Liver (tissue), 9 donors: ENCODE measurements around the gene LARGE1. TPM values are rescaled to one million over a fixed set of nuclear protein-coding genes. Genes with fewer than 3 reads are reported as not detected.

Experiments
- DNase-seq: peaks from one replicate; pipeline ENCODE4 v3.0.0-alpha.2; 2017; ENCODE audit warnings: low spot score
- H3K27ac ChIP-seq, 2 donors: one replicate each; pipeline ENCODE4 v1.7.0; 2013; ENCODE audit warnings: inconsistent platforms in 2 of 2, low read length in 2 of 2, control low read depth in 1 of 2, low read depth in 1 of 2, mild to moderate bottlenecking in 1 of 2
- H3K27me3 ChIP-seq, 4 donors: one replicate each; pipeline versions ENCODE4 v1.6.1 to v1.7.0; 2013; ENCODE audit warnings: low read length in 3 of 4, inconsistent platforms in 1 of 4, mild to moderate bottlenecking in 1 of 4, moderate library complexity in 1 of 4; ENCODE audit not compliant: control insufficient read depth in 4 of 4, insufficient read depth in 4 of 4
- H3K36me3 ChIP-seq, 4 donors: one replicate each; pipeline versions ENCODE4 v1.6.1 to v1.7.0; 2013; ENCODE audit warnings: low read length in 3 of 4, mild to moderate bottlenecking in 3 of 4, low read depth in 1 of 4, moderate library complexity in 1 of 4; ENCODE audit not compliant: control insufficient read depth in 4 of 4, insufficient read depth in 3 of 4
- H3K4me1 ChIP-seq, 4 donors: one replicate each; pipeline versions ENCODE4 v1.6.1 to v1.7.0; 2013; ENCODE audit warnings: low read length in 3 of 4, mild to moderate bottlenecking in 3 of 4, moderate library complexity in 1 of 4; ENCODE audit not compliant: control insufficient read depth in 4 of 4, insufficient read depth in 4 of 4
- H3K4me3 ChIP-seq, 3 donors: one replicate each; pipeline versions ENCODE4 v1.6.1 to v1.7.0; 2013; ENCODE audit warnings: low read length in 3 of 3, control low read depth in 1 of 3, low read depth in 1 of 3, mild to moderate bottlenecking in 1 of 3
- H3K9ac ChIP-seq, 2 donors: one replicate each; pipeline ENCODE4 v1.7.0; 2013; ENCODE audit warnings: low read length in 2 of 2, mild to moderate bottlenecking in 2 of 2, moderate library complexity in 2 of 2, control low read depth in 1 of 2, low read depth in 1 of 2
- H3K9me3 ChIP-seq, 4 donors: one replicate each; pipeline versions ENCODE4 v1.6.1 to v1.7.0; 2013; ENCODE audit warnings: low read length in 3 of 4; ENCODE audit not compliant: control insufficient read depth in 4 of 4
- CTCF ChIP-seq: fragments of 150-350 bp; IDR thresholded peaks from 2 replicates; pipeline ENCODE4 v1.5.1; 2017; ENCODE audit warnings: improper control_type of control experiment, low read depth, low read length; ENCODE audit not compliant: missing input control
- EGR1 ChIP-seq, 2 donors: IDR thresholded peaks; 2 replicates each; pipeline ENCODE4 v1.6.1; 2016 to 2018; ENCODE audit warnings: antibody characterized with exemption in 2 of 2, low read depth in 2 of 2
- FOXA2 ChIP-seq: IDR thresholded peaks from 2 replicates; pipeline ENCODE4 v1.6.1; 2016; ENCODE audit warnings: antibody characterized with exemption
- HNF4A ChIP-seq, 2 donors: conservative IDR thresholded peaks; 2 replicates each; pipeline ENCODE4 v1.6.1; 2016; ENCODE audit warnings: antibody characterized with exemption in 2 of 2, mild to moderate bottlenecking in 2 of 2
- HNF4G ChIP-seq: IDR thresholded peaks from 2 replicates; pipeline ENCODE4 v1.6.1; 2016; ENCODE audit warnings: antibody characterized with exemption
- JUND ChIP-seq, 2 donors: IDR thresholded peaks; 2 replicates each; pipeline ENCODE4 v1.6.1; 2016; ENCODE audit warnings: antibody characterized with exemption in 2 of 2
- MAX ChIP-seq: IDR thresholded peaks from 2 replicates; pipeline ENCODE4 v1.6.1; 2016; ENCODE audit warnings: antibody characterized with exemption
- NR2F2 ChIP-seq: IDR thresholded peaks from 2 replicates; pipeline ENCODE4 v1.6.1; 2016; ENCODE audit warnings: antibody characterized with exemption
- RAD21 ChIP-seq, 2 donors: IDR thresholded peaks; 2 replicates each; pipeline ENCODE4 v1.6.1; 2016; ENCODE audit warnings: antibody characterized with exemption in 2 of 2, mild to moderate bottlenecking in 2 of 2
- REST ChIP-seq: IDR thresholded peaks from 2 replicates; pipeline ENCODE4 v1.6.1; 2016; ENCODE audit warnings: antibody characterized with exemption, mild to moderate bottlenecking
- RXRA ChIP-seq, 2 donors: IDR thresholded peaks; 2 replicates each; pipeline ENCODE4 v1.6.1; 2017 to 2018; ENCODE audit warnings: antibody characterized with exemption in 2 of 2, mild to moderate bottlenecking in 1 of 2
- SP1 ChIP-seq: IDR thresholded peaks from 2 replicates; pipeline ENCODE4 v1.6.1; 2018; ENCODE audit warnings: antibody characterized with exemption, mild to moderate bottlenecking
- TAF1 ChIP-seq: conservative IDR thresholded peaks from 2 replicates; pipeline ENCODE4 v1.6.1; 2016; ENCODE audit warnings: antibody characterized with exemption, mild to moderate bottlenecking
- YY1 ChIP-seq: IDR thresholded peaks from 2 replicates; pipeline ENCODE4 v1.6.1; 2016; ENCODE audit warnings: antibody characterized with exemption, mild to moderate bottlenecking
- whole genome bisulfite sequencing: extraction: QIAGEN DNeasy Blood & Tissue Kit; methylation state at CpG from one replicate; pipeline ENCODE4 v1.1.7; 2013; 5-methylcytosine and 5-hydroxymethylcytosine counted together
- polyA plus RNA-seq, 2 donors: library from polyadenylated mRNA; stranded (reverse) in 1 of 2; unstranded in 1 of 2; fragments of 200-250 nt in 1 of 2; fragments of >200 nt in 1 of 2; fragmentation: Nextera tagmentation in 1 of 2; extraction: Ambion mirVana in 1 of 2; gene quantifications; one replicate each; pipeline versions ENCODE4 v1.2.1 to v1.2.3, GENCODE V29; 2013 to 2015
- total RNA-seq, 2 donors: library from RNA; depleted of rRNA; stranded (reverse); fragments of >200 nt; gene quantifications; one replicate each; pipeline ENCODE4 v1.2.3, GENCODE V29; 2014
- TF ChIP-seq, protein P1 (sequence below): IDR thresholded peaks from 2 replicates; pipeline ENCODE4 v1.6.1; 2016; ENCODE audit warnings: antibody characterized with exemption
- donor health status: healthy.
- donor health status: healthy.
- donor health status: healthy.
- donor health status: healthy.
- donor health status: healthy.

The LARGE1 gene
- total and polyA plus RNA-seq, 4 donors, result 2.3 to 14.1 (median 5.7) TPM

GRCh38 chr22:33869946-33870345 is 50.3 kb downstream of the LARGE1 start:
- H3K9me3 ChIP-seq, result no peaks in the 10 kb centered on the region
- H3K36me3 ChIP-seq, result no peaks in the 10 kb centered on the region
- no peak for DNase-seq
- no peaks in the 10 kb centered on the region for H3K27me3 ChIP-seq
- TF ChIP-seq HNF4A (conservative IDR thresholded peaks at IDR 0.05) (no peak), JUND (IDR thresholded peaks at IDR 0.05) (no peak), SP1 (no peak), FOXA2 (no peak), RXRA (IDR thresholded peaks at IDR 0.05) (no peak), HNF4G (no peak), YY1 (no peak), CTCF (no peak), REST (no peak), EGR1 (IDR thresholded peaks at IDR 0.05; ENCODE audit: low read depth in 2 of 2) (no peak), RAD21 (IDR thresholded peaks at IDR 0.05) (no peak), TAF1 (no peak), NR2F2 (no peak)
- TF ChIP-seq, protein P1, sequence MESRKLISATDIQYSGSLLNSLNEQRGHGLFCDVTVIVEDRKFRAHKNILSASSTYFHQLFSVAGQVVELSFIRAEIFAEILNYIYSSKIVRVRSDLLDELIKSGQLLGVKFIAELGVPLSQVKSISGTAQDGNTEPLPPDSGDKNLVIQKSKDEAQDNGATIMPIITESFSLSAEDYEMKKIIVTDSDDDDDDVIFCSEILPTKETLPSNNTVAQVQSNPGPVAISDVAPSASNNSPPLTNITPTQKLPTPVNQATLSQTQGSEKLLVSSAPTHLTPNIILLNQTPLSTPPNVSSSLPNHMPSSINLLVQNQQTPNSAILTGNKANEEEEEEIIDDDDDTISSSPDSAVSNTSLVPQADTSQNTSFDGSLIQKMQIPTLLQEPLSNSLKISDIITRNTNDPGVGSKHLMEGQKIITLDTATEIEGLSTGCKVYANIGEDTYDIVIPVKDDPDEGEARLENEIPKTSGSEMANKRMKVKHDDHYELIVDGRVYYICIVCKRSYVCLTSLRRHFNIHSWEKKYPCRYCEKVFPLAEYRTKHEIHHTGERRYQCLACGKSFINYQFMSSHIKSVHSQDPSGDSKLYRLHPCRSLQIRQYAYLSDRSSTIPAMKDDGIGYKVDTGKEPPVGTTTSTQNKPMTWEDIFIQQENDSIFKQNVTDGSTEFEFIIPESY, result no peak
- no peak overlapping the region for H3K4me3 ChIP-seq
- H3K9ac ChIP-seq, result no peak overlapping the region
- WGBS, result 95% methylated on average over 2 of the region's 2 CpGs
- no peak overlapping the region for H3K27ac ChIP-seq
- peaks cover 1 to 12% (median 7%) of the 10 kb centered on the region in 4 donors for H3K4me1 ChIP-seq

DNA sequence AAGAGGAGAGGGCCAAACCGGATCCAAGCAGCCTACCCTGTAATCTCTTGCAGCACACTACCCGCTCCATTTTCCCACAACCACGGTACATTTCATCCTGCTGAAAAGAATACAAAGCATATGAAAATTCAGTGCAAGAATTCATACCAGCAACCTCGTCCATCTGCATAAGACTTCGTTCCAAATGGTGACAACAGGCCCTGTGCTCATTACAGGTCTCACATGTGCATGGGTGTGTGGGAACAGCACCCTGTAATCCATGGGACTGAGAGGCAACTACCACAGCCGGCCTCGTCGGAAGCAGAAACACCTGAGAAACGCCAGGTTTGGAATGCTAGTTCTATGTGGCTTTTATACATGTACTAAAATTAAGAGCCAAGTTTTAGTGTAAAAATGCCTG is 52.3 kb downstream of the LARGE1 start:
- no peak for DNase-seq
- Histone ChIP-seq H3K4me1 (peaks cover 1 to 17% (median 14%) of the 10 kb centered on the region in 4 donors), H3K9me3 (no peaks in the 10 kb centered on the region), H3K4me3 (no peak overlapping the region), H3K36me3 (no peaks in the 10 kb centered on the region), H3K27me3 (no peaks in the 10 kb centered on the region), H3K9ac (no peak overlapping the region), H3K27ac (peak overlapping the region in 1 of 2 donors; percentile 72)
- 97% methylated on average over 9 of the region's 9 CpGs for WGBS
- TF ChIP-seq SP1, result no peak
- TF ChIP-seq, protein P1, result no peak
- TF ChIP-seq REST, result no peak
- TF ChIP-seq MAX, result no peak
- TF ChIP-seq CTCF, result no peak
- TF ChIP-seq HNF4A (conservative IDR thresholded peaks at IDR 0.05), result no peak
- no peak for TF ChIP-seq TAF1
- no peak for TF ChIP-seq HNF4G
- no peak for TF ChIP-seq EGR1 (IDR thresholded peaks at IDR 0.05; ENCODE audit: low read depth in 2 of 2)
